Lower leg skin (tissue), 4 donors: ENCODE data around the gene ATP8A2. TPM values are rescaled to one million over a fixed set of nuclear protein-coding genes. Genes with fewer than 3 reads are reported as not detected.

Experiments used
- DNase-seq, 2 donors: peaks; one replicate each; pipeline ENCODE4 v3.0.0-alpha.2; 2019; ENCODE audit warnings: low spot score in 2 of 2
- H3K4me3 ChIP-seq: fragments of 200-600 bp; sonication (generic); 2 replicates; pipeline ENCODE4 v1.5.1; 2017; ENCODE audit warnings: mild to moderate bottlenecking, low read depth; ENCODE audit not compliant: poor library complexity, severe bottlenecking
- POLR2A ChIP-seq, 2 donors: fragments of 450-650 bp; IDR thresholded peaks; one replicate each; pipeline ENCODE4 v1.6.1; 2016 to 2017; ENCODE audit warnings: antibody characterized with exemption in 2 of 2, mild to moderate bottlenecking in 1 of 2, moderate library complexity in 1 of 2
- WGBS, 2 donors: methylation state at CpG; one replicate each; pipeline ENCODE4 v1.1.5; 2018; 5-methylcytosine and 5-hydroxymethylcytosine counted together
- intact Hi-C: fragments of 100-400 bp; cut with DNase I; formaldehyde crosslinking; loops from one replicate; pipeline ENCODE4 v1.15.0; 2023; ENCODE audit warnings: low total_unique reads
- total RNA-seq, 4 donors: library from RNA; depleted of rRNA; stranded (reverse); fragments of >200 nt; gene quantifications; one replicate each; pipeline ENCODE4 v1.1.0, GENCODE V29; 2016
- TF ChIP-seq, protein P1 (sequence below), 3 donors: fragments of 450-650 bp; IDR thresholded peaks; one replicate each; pipeline ENCODE4 v1.5.1; 2016; ENCODE audit warnings: antibody characterized with exemption in 3 of 3, mild to moderate bottlenecking in 3 of 3, moderate library complexity in 2 of 3

ATP8A2 gene
- total RNA-seq, 4 donors from 2014 or later = 0.05 to 0.23 TPM; not detected in 2

DNA sequence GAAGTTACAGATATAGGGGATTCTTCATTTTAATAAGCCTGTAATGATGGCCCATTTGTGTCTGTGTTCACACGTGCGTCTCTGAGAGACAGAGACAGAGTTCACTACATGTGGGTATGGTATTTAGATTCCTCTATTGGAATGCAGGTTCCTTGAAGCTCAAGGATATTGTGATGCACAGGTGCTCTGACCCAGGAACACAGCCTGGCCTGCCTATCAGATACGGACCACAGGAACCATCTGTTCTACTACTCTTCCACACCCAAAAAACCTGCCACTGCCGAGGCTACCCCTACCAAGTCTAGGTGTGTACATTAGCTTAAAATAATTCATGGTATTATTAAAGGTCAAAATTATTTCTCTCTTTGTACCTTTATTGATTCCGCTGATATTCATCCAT lies 289.2 kb downstream of the ATP8A2 start:
- TF ChIP-seq POLR2A (IDR thresholded peaks at IDR 0.05) = no peak
- TF ChIP-seq, protein P1, sequence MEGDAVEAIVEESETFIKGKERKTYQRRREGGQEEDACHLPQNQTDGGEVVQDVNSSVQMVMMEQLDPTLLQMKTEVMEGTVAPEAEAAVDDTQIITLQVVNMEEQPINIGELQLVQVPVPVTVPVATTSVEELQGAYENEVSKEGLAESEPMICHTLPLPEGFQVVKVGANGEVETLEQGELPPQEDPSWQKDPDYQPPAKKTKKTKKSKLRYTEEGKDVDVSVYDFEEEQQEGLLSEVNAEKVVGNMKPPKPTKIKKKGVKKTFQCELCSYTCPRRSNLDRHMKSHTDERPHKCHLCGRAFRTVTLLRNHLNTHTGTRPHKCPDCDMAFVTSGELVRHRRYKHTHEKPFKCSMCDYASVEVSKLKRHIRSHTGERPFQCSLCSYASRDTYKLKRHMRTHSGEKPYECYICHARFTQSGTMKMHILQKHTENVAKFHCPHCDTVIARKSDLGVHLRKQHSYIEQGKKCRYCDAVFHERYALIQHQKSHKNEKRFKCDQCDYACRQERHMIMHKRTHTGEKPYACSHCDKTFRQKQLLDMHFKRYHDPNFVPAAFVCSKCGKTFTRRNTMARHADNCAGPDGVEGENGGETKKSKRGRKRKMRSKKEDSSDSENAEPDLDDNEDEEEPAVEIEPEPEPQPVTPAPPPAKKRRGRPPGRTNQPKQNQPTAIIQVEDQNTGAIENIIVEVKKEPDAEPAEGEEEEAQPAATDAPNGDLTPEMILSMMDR (IDR thresholded peaks at IDR 0.05) = no peak
- intact Hi-C loops = no loop called here
- 77 to 83% methylated on average over 5 of the region's 5 CpGs for WGBS, 2 donors
- no peak overlapping the region for H3K4me3 ChIP-seq
- DNase-seq = no peak

DNA sequence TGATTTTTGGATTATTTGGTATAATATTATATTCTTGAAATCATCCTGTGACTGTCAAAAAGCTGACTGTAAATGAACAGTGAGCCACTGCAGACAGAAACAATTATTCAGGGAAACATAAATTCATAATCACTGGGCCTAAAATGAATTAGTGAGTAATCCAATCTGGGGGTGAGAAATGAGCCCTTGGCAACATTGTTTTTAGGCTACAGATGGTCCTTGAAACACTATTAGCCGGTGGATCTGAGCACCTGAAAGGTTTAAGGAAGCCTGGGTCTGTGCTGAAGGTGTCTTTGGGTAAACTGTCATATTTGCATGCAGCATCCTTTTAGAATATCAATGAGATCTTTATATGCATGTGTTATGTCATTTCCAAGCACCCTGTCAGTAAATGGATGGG lies 290.7 kb downstream of the ATP8A2 start:
- 65 to 68% methylated on average over 1 of the region's 1 CpG for WGBS, 2 donors
- TF ChIP-seq POLR2A (IDR thresholded peaks at IDR 0.05) = no peak
- TF ChIP-seq, protein P1 (IDR thresholded peaks at IDR 0.05) = no peak
- intact Hi-C loops = no loop called here
- DNase-seq = no peak
- H3K4me3 ChIP-seq = no peak overlapping the region

DNA sequence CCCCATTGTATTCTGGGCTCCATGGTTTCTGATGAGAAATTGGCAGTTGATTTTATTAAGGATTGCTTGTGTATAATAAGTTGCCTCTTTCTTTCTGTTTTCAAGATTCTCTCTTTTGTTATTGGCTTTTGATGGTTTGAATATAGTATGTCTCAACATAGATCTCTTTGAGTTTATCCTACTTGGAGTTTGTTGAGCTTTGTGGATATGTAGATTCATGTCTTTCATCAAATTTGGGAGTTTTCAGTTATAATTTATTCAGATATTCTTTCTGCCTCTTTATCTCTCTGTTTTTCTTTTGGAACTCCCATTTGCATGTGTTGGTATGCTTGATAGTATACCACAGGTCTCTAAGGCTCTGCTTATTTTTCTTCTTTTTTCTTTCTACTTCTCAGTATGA lies 296.6 kb downstream of the ATP8A2 start:
- TF ChIP-seq, protein P1 (IDR thresholded peaks at IDR 0.05) = no peak
- TF ChIP-seq POLR2A (IDR thresholded peaks at IDR 0.05) = no peak
- intact Hi-C loops = no loop called here
- DNase-seq = no peak
- no peak overlapping the region for H3K4me3 ChIP-seq

DNA sequence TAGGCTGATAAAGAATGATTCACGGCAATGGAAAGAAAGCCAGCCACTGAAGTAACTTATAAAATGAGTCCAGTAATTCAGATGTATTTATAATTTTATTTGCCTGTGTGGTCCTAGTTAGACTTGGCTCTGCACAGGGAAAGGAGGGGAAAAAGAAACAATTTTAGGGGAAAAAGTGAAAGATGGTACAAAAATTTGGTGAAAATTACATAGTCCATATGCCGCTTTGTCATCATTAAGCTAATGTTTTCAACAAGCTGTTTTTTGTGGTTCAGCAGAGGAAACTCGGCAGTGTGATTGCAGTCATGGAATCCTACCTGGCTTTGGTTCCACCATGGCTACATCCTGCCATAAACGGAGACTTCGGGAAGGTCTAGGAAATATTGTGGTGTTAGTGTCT lies 301.9 kb downstream of the ATP8A2 start:
- no peak overlapping the region for H3K4me3 ChIP-seq
- WGBS, 2 donors = 91 to 94% methylated on average over 5 of the region's 5 CpGs
- DNase-seq = no peak
- intact Hi-C loops = no loop called here
- no peak for TF ChIP-seq POLR2A (IDR thresholded peaks at IDR 0.05)
- TF ChIP-seq, protein P1 (IDR thresholded peaks at IDR 0.05) = no peak

DNA sequence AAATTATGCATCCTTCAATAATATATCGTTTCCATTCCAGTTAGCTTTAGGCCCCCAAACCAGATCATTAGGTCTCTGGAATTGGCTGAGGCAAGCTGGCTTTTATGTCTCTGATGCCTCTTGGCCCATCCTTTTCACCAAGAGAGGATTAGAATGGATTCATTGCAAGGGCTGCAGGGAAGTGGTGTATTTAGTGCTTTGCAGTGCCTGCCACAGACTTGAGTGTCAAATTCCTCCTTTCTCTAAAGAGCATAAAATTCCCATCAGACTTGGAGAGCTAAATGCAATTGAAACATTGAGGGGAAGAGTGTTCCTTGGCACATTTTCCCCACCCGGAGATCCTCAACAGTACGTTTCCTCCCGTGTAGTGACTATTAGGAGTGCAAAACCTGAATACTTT lies 302.6 kb downstream of the ATP8A2 start:
- 79 to 85% methylated on average over 4 of the region's 4 CpGs for WGBS, 2 donors
- intact Hi-C loops = no loop called here
- H3K4me3 ChIP-seq = no peak overlapping the region
- TF ChIP-seq, protein P1 (IDR thresholded peaks at IDR 0.05) = no peak
- no peak for TF ChIP-seq POLR2A (IDR thresholded peaks at IDR 0.05)
- DNase-seq = no peak

DNA sequence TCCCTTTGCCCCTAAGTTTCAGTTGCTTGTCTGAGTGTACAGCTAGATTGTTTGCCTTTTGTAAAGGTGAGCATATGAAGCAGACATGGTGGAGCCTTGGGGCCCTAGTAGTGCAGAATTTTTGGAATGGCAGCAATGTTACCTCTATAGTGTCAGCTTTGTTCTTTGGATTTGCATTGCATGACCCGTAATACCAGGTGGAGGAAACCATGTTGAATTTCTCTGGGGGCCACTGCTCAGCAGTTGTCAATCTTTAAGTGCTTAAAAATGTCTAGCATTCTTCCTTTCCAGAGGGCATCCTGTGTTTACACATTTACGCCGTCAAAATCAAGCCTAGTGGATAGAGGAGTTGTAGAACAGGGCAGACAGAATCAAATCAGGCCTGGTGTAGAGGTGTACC lies 303.3 kb downstream of the ATP8A2 start:
- DNase-seq = no peak
- no peak overlapping the region for H3K4me3 ChIP-seq
- intact Hi-C loops = no loop called here
- 82% methylated on average over 3 of the region's 3 CpGs for WGBS, 2 donors
- TF ChIP-seq, protein P1 (IDR thresholded peaks at IDR 0.05) = no peak
- TF ChIP-seq POLR2A (IDR thresholded peaks at IDR 0.05) = no peak
